Bronchial epithelial cell (primary cell): ENCODE results near the gene NEK1. TPM values are rescaled to one million over a fixed set of nuclear protein-coding genes. Genes with fewer than 3 reads are reported as not detected.

Source experiments
- DNase-seq: peaks from one replicate; pipeline ENCODE4 v3.0.0-alpha.2; 2010; ENCODE audit warnings: low read depth
- FAIRE-seq: peaks from 2 replicates; lab custom pipeline; 2011; peaks lifted over from hg19 to GRCh38; lab: Jason Lieb, UNC
- H3K27me3 ChIP-seq: 2 replicates; pipeline ENCODE4 v1.5.1; 2011; ENCODE audit warnings: low read length; ENCODE audit not compliant: control insufficient read depth, insufficient read depth
- H3K36me3 ChIP-seq: 2 replicates; pipeline ENCODE4 v1.5.1; 2011; ENCODE audit warnings: low read length; ENCODE audit not compliant: control insufficient read depth, insufficient read depth
- H3K4me3 ChIP-seq: 2 replicates; pipeline ENCODE4 v1.5.1; 2011; ENCODE audit warnings: mild to moderate bottlenecking, low read depth, low read length, control low read depth
- CTCF ChIP-seq: IDR thresholded peaks from 2 replicates; pipeline ENCODE4 v1.5.1; 2011; ENCODE audit warnings: mild to moderate bottlenecking, moderate library complexity, low read length, control low read depth, inconsistent platforms; ENCODE audit not compliant: insufficient read depth, severe bottlenecking
- total RNA-seq: library from RNA; depleted of rRNA; stranded (reverse); fragments of >200 nt; gene quantifications from 2 replicates; pipeline ENCODE4 v1.2.1, GENCODE V29; 2014

NEK1 gene
- total RNA-seq, 1 donor from 2014 or later: 6.1 TPM

GRCh38 chr4:169612871-169613859 lies 782 bp upstream of the NEK1 start:
- peak; percentile 80 for TF ChIP-seq CTCF
- no peaks in the 10 kb centered on the region for H3K27me3 ChIP-seq
- FAIRE-seq (no peak), DNase-seq (peak; percentile 73)
- peak overlapping the region; percentile 99 for H3K4me3 ChIP-seq
- H3K36me3 ChIP-seq: no peaks in the 10 kb centered on the region

GRCh38 chr4:169611157-169611556 lies 1.2 kb downstream of the NEK1 start:
- no peak for FAIRE-seq
- no peaks in the 10 kb centered on the region for H3K27me3 ChIP-seq
- H3K4me3 ChIP-seq: no peak overlapping the region

GRCh38 chr4:169604903-169605331 lies 7.5 kb downstream of the NEK1 start:
- Histone ChIP-seq H3K4me3 (no peak overlapping the region), H3K27me3 (no peaks in the 10 kb centered on the region), H3K36me3 (peaks cover 4% of the 10 kb centered on the region)
- no peak for DNase-seq
- no peak for TF ChIP-seq CTCF
- no peak for FAIRE-seq

More at GRCh38 chr4:169611157-169611556, 1.2 kb downstream of the NEK1 start:
- H3K36me3 ChIP-seq: peaks cover 1% of the 10 kb centered on the region
- DNase-seq: no peak
- TF ChIP-seq CTCF: no peak

- Histone ChIP-seq H3K27me3 (no peaks in the 10 kb centered on the region), H3K36me3 (peaks cover 4% of the 10 kb centered on the region), H3K4me3 (no peak overlapping the region)
- TF ChIP-seq CTCF: no peak
- FAIRE-seq: no peak
- DNase-seq: peak; percentile 82
Measured at GRCh38 chr4:169604131-169604900, 8.1 kb downstream of the NEK1 start.

- DNase-seq: no peak
- peaks cover 4% of the 10 kb centered on the region for H3K36me3 ChIP-seq
- FAIRE-seq: no peak
- no peaks in the 10 kb centered on the region for H3K27me3 ChIP-seq
- no peak for TF ChIP-seq CTCF
- H3K4me3 ChIP-seq: no peak overlapping the region
Measured at GRCh38 chr4:169603312-169603711, 9.1 kb downstream of the NEK1 start.
